ENCODE results near the gene WBP1L.
A peak's percentile ranks its signal among the peaks of the same experiment; 100 is the strongest.
"Not testable (repeated sequence)": the region's sequence is repeated elsewhere in the genome, so short reads cannot be mapped to it uniquely, and the experiment has no call there.

The WBP1L gene

GRCh38 chr10:102743588-102744373 is at the start of gene WBP1L:
Gene WBP1L, plus strand, starts transcription at chr10:102743948. Its CDS starts 106 bp downstream, at chr10:102744054.
- DNase-seq (ENCODE audit: low read depth in 4 of 4, low spot score in 1 of 4), result peak; percentile 80 to 90 (median 89)

DNA sequence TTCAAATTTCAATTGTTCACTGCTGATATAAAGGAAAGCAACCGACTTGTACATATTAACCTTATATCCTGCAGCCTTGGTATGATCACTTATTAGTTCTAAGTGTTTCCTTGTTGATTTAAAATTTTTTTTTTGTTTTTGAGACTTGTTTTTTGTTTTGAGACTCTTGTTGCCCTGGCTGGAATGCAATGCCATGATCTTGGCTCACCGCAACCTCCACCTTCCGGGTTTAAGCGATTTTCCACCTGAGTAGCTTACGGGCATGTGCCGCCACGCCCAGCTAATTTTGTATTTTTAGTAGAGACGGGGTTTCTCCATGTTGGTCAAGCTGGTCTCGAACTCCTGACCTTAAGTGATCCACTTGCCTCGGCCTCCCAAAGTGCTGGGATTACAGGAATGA is 48.3 kb upstream of the WBP1L start:
- DNase-seq (ENCODE audit: low read depth in 4 of 4, low spot score in 1 of 4), result not testable (repeated sequence)

DNA sequence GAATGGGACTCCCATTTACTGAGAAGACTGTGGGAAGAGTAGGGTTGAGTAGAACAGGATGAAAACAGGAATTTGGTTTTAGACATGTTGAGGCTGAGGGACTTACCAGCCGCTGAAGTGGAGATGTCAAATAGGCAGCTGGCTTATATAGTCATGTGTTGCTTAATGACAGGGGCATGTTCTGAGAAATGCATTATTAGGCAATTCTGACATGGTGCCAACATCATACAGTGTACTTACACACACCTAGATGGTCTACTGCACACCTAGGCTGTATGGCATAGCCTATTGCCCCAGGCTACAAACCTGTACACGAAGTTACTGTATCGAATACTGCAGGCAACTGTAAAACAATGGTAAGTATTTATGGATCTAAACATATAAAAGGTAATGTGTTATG is 47.0 kb upstream of the WBP1L start:
- no peak for DNase-seq (ENCODE audit: low read depth in 4 of 4, low spot score in 1 of 4)

DNA sequence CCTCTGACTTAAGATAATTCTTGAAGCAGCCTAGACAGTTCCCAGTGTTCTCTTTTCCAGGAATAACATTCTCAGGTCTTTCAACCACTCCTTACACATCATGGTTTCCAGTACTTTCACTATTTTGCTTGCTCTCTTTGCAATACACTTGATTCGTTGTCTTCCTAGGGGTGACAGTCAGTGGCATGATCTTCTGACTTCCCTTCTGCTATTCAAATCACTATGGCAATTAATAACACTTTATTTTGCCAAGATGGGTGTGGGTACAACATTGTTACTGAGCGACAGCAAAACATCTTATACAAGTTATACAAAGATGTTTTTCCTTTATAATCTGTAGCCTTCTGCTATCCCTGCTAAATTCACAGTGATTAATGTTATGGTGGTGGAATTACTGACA is 44.9 kb upstream of the WBP1L start:
- DNase-seq (ENCODE audit: low read depth in 4 of 4, low spot score in 1 of 4), result no peak

DNA sequence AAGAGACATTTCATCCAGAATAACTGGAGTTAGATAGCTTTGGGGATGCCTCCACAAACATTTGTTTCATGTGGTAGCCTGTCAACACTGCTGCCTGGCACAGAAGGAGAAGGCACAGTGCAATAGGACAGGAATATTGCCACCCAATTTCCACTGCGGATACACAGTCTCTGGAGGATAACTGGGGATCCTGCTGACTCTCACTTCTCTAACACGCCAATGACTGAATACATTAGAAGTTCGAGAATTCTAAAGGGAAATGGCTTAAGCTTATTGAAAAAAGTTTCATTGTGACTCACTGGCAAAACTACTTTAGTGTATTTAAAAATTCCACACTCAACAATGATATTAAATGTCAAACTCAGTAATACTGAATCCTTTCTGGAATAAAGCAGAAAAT is 42.5 kb upstream of the WBP1L start:
- DNase-seq (ENCODE audit: low read depth in 4 of 4, low spot score in 1 of 4), result no peak

DNA sequence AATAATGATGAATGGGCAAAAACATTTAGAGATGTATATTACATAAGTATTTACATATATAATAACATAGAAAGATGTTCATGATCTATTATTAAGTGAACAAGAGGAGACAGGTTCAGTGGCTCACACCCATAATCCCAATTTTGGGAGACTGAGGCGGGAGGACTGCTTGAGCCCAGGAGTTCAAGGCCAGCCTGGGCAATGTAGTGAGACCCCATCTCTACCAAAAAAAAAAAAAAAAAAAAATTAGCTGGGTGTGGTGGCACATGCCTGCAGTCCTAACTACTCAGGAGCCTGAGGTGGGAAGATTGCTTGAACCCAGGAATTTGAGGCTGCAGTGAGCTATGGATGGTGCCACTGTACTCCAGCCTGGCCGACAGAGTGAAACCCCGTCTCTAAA is 42.0 kb upstream of the WBP1L start:
- no peak for DNase-seq (ENCODE audit: low read depth in 4 of 4, low spot score in 1 of 4)

- no peak for DNase-seq (ENCODE audit: low read depth in 4 of 4, low spot score in 1 of 4)
Measured at GRCh38 chr10:102702742-102703141, 41.0 kb upstream of the WBP1L start.

GRCh38 chr10:102704915-102705314 is 38.8 kb upstream of the WBP1L start:
- no peak for DNase-seq (ENCODE audit: low read depth in 4 of 4, low spot score in 1 of 4)

DNA sequence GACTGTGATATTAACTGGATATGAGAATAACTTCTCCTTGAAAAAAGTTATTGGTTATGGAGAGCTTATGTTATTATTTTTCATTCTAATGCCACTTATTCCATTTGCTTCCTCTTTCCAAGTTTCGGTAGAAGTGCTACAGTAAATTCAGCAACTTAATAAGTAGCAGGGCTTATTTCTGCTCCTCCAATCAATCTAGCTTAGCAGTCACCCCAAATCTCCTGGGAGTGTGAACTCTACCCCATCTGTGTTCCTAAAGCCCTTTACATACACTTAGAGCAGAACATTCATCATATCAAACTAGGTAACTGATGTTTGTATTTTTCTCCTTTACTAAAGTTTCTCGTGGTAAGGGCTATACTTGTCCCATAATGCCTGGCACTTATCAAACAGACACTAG is 38.2 kb upstream of the WBP1L start:
- no peak for DNase-seq (ENCODE audit: low read depth in 4 of 4, low spot score in 1 of 4)

GRCh38 chr10:102710609-102711008 is 33.1 kb upstream of the WBP1L start:
- no peak for DNase-seq (ENCODE audit: low read depth in 4 of 4, low spot score in 1 of 4)

- DNase-seq (ENCODE audit: low read depth in 4 of 4, low spot score in 1 of 4), result no peak
Measured at GRCh38 chr10:102712089-102712488, 31.7 kb upstream of the WBP1L start.

DNA sequence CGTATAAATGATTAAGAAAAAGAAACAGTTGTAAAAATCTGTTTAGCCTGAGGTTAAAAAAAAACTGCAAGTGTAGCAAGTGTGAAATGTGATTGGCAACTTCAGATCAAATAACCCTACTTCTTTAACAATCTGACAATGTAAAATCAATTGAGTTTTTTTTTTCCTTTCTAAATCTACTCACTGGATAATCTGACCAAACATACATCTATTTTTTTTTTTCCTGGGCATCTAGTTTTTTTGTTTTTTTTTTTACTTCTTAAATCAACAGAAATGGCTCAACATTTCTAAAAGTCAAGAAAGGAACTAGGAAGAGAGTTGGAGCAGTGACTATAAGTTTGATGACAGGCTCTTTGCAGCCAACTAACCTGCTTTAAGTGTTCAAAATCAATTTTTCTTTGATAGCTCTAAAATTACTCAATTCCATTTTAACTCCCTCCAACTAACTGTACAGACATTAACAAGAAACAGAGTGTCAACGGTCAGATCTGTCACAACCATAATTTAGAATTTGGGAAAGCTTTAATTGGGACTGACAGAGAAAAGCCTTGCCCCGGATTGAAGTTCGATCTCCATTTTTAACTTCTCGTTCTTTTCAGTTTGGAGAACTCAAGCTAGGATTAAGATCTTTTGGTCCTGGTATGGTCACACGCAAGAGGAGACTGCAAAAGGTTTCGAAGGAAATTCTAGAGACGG is 30.8 kb upstream of the WBP1L start:
- DNase-seq (ENCODE audit: low read depth in 4 of 4, low spot score in 1 of 4), result no peak

DNA sequence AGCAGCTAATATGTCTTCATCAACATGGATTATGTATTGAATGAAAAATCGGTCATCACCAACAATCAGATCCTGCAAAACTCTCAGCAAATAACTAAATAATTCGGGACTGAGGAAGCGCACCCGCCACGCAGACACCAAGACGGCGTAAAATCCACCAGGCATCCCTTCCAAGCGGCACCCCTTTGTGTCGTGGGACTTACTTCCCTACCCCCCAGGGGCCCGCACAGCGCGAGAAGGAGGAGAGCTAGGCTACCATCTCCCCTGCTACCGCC is 30.3 kb upstream of the WBP1L start:
- no peak for DNase-seq (ENCODE audit: low read depth in 4 of 4, low spot score in 1 of 4)

DNA sequence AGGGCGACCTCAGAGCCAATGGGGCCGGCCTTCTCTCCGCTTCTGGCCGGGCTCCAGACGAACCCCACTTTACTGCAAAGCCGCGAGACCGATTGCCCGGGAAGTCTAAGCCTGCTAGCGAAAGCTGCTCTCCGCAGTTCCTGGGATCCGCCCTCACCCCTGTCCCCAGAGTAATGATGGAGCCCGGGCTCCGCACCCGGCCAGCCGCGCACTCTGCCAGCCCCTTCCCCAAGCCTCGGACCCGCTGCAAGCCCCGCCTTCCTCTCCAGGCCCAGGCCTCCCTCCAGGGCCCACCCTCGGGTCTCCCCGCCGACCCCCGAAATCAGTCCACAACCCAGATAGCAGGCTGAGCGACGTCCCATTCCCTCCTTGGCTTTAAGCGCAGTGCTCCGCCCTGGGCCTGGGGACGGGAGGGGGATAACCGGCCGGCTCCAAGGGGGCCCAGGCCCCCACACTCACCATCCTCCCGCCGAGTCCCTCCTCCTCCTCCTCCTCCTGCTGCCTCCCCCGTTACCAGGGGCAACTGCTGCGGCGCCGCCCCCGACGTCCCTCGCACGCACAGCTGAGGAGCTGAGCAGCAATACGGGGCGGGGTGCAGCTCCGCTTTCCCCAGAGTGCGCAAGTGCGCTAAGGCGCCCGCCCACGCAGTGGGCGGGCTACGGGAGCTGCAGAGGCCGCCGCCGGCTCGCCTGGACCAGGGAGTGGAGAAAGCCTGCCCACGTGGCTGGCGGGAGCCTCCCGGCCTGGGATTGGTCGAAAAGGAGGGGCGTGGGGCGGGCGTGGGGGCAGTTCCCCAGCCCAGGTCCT is 29.7 kb upstream of the WBP1L start, which contains the start of gene ARL3:
Gene ARL3 (minus strand): TSS at position 584 of the 807 bp plus-strand sequence. CDS start 122 bp downstream, at position 462.
- DNase-seq (ENCODE audit: low read depth in 4 of 4, low spot score in 1 of 4), result peak; percentile 91 to 98 (median 94)

GRCh38 chr10:102714621-102715455 is 28.9 kb upstream of the WBP1L start, which contains the start of gene SFXN2:
Gene SFXN2, plus strand, starts transcription at chr10:102714636. Its CDS starts 12,001 bp downstream, at chr10:102726637.
- DNase-seq (ENCODE audit: low read depth in 4 of 4, low spot score in 1 of 4), result peak; percentile 19 to 41 (median 30)

GRCh38 chr10:102715880-102716279 is 27.9 kb upstream of the WBP1L start:
- no peak for DNase-seq (ENCODE audit: low read depth in 4 of 4, low spot score in 1 of 4)

DNA sequence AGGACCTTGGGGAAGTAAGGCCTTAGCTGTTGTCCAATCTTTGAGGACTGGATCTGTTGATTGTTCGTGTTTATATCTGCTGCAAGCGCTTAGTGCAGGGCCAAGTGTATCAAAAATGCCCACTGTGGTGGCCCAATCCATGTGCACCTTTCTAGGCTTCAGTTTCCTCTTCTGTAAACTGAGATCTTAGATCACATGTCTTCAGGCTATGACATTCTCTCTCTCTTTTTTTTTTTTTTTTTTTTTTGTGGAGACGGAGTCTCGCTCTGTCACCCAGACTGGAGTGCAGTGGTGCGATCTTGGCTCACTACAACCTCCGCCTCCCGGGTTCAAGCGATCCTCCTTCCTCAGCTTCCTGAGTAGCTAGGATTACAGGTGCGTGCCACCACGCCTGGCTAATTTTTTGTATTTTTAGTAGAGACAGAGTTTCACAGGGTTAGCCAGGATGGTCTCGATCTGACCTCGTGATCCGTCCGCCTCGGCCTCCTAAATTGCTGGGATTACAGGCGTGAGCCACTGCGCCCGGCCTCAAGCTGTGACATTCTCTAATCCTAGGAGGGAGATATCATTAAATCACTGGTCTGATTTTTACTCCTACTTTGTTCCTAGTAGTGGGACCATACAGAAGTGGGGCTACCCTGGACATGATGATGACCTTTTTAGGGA is 26.7 kb upstream of the WBP1L start:
- not testable (repeated sequence) for DNase-seq (ENCODE audit: low read depth in 4 of 4, low spot score in 1 of 4)

- no peak for DNase-seq (ENCODE audit: low read depth in 4 of 4, low spot score in 1 of 4)
Measured at GRCh38 chr10:102718220-102718619, 25.5 kb upstream of the WBP1L start.

- no peak for DNase-seq (ENCODE audit: low read depth in 4 of 4, low spot score in 1 of 4)
Measured at GRCh38 chr10:102720337-102720736, 23.4 kb upstream of the WBP1L start.

- no peak for DNase-seq (ENCODE audit: low read depth in 4 of 4, low spot score in 1 of 4)
Measured at GRCh38 chr10:102720775-102721301, 22.9 kb upstream of the WBP1L start.

Data from stimulated activated CD4-positive, alpha-beta T cell treated with anti-CD3 and anti-CD28 coated beads, Interleukin-1b, Interleukin-23, amount 100 ng/mL, for 24 hours (primary cell).